ENCODE results near the gene NEURL1B. TPM values are rescaled to one million over a fixed set of nuclear protein-coding genes. Genes with fewer than 3 reads are reported as not detected.

The NEURL1B gene
- total RNA-seq, 2 donors from 2014 or later: 9.9 to 12.2 TPM

GRCh38 chr5:172715421-172715780 lies 74.3 kb downstream of the NEURL1B start:
- Histone ChIP-seq H3K9me3 (no peaks in the 10 kb centered on the region), H3K4me3 (no peak overlapping the region), H3K36me3 (replicated peaks in 1 of 2; ENCODE audit: insufficient read depth in 1 of 2, low read depth in 2 of 2) (no peaks in the 10 kb centered on the region), H3K27me3 (no peaks in the 10 kb centered on the region), H3K4me1 (peaks cover 15% of the 10 kb centered on the region), H3K27ac (peak overlapping the region; percentile 52 to 65 (median 59))
- ATAC-seq (no peak), DNase-seq (no peak)
- intact Hi-C loops (cut with DNase I): loop anchor here (5.0 to 10.0 kb wide), 2 partner anchors 49 to 217 kb away; no protein-coding TSS in a partner anchor
- WGBS, 2 donors: 70 to 71% methylated on average over 5 of the region's 6 CpGs
- TF ChIP-seq CTCF (IDR thresholded peaks at IDR 0.05) (no peak), POLR2A (IDR thresholded peaks at IDR 0.05) (no peak)

DNA sequence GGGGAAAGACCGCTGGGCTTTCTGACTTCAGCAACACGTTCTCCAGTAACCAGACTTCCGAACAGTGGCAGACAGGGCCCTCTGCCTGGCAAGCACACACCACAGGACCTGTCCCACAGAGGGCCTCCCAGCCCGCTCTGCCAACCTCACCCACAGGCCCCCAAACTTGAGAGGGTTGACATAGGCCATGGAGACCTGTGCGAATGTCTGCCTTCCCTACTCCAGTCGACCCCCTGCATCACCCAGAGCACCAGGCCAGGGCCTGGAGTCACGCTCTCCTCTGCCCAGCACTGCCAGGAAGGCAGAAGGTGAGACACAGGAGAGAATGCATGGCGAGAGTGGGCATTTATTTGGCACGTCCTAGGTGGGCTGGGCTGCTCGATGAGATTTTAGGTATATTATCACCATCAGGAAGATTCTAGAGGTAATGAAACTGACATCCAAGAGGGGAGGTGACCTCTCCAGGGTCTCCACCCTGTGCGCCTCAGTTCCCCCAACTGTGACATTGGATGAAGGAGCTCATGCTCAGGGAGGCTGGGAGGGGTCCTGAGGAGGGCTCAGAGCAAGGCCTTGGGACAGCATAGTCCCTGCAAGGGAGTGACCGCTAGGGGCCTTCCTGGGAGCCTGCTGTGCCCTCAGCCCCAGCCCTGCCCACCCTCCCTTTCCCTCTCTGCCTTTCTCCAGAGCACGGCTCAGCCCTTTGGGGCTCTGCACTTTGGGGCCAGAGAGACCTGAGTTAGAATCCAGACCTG lies 75.0 kb downstream of the NEURL1B start:
- no peak for TF ChIP-seq POLR2A (IDR thresholded peaks at IDR 0.05)
- TF ChIP-seq CTCF (IDR thresholded peaks at IDR 0.05): no peak
- no peak for DNase-seq
- Histone ChIP-seq H3K4me1 (peaks cover 15% of the 10 kb centered on the region), H3K9me3 (no peaks in the 10 kb centered on the region), H3K36me3 (replicated peaks in 1 of 2; ENCODE audit: insufficient read depth in 1 of 2, low read depth in 2 of 2) (no peaks in the 10 kb centered on the region), H3K27ac (peak overlapping the region in 2 of 4 donors; percentile 52 to 57), H3K27me3 (no peaks in the 10 kb centered on the region), H3K4me3 (no peak overlapping the region)
- intact Hi-C loops (cut with DNase I): loop anchor here (5.0 to 10.0 kb wide), 2 partner anchors 49 to 216 kb away; no protein-coding TSS in a partner anchor
- WGBS, 2 donors: 52 to 75% methylated on average over 2 to 13 of the region's 13 CpGs
- no peak for ATAC-seq

- TF ChIP-seq CTCF (IDR thresholded peaks at IDR 0.05) (peak; percentile 74 to 94 (median 89)), POLR2A (IDR thresholded peaks at IDR 0.05) (no peak)
- H3K9me3 ChIP-seq: no peaks in the 10 kb centered on the region
- H3K27me3 ChIP-seq: no peaks in the 10 kb centered on the region
- ATAC-seq (peak; percentile 74), DNase-seq (peak; percentile 81 to 85 (median 82))
- intact Hi-C loops (cut with DNase I): loop anchor here (5.0 to 10.0 kb wide), 2 partner anchors 48 to 215 kb away; no protein-coding TSS in a partner anchor
- H3K36me3 ChIP-seq (replicated peaks in 1 of 2; ENCODE audit: insufficient read depth in 1 of 2, low read depth in 2 of 2): no peaks in the 10 kb centered on the region
- H3K4me1 ChIP-seq: peaks cover 21% of the 10 kb centered on the region
- 9 to 11% methylated on average over 17 to 20 of the region's 20 CpGs for WGBS, 2 donors
- H3K4me3 ChIP-seq: no peak overlapping the region
- no peak overlapping the region for H3K27ac ChIP-seq
Measured at GRCh38 chr5:172716796-172717313, 75.8 kb downstream of the NEURL1B start.

DNA sequence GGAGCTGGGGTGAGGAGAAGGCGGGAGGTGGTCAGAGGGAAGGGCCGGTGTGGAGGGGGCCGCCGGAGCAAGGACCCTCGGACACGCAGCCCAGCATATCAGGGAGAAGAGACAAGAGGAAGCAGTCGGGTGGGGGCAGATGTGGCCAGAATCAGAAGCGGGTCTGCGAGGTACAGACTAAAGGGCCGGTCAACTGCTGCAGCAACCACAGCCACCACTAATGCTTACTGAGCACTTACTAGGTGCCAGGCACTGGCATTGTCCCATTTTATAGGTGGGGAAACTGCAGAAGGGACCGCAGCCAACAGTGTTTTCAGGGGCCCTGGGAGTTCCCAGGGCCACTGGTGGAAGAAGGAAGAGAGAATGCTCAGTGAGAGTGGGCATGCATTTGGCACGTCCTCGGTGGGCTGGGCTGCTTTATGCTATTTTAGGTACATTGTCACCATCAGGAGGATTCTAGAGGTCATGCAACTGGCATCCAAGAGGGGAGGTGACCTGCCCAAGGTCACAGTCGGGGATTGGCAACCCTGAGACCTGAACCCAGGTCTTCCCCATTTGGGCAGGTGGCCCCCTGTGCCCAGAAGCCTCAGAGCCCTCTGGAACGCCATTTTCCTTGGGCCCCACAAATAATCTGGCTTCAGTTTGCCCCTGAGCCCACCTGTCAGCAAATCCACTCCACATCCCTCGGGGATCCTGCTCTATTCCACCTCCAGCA lies 76.6 kb downstream of the NEURL1B start:
- DNase-seq (no peak), ATAC-seq (no peak)
- intact Hi-C loops (cut with DNase I): loop anchor here (5.0 to 10.0 kb wide), 2 partner anchors 47 to 215 kb away; no protein-coding TSS in a partner anchor
- Histone ChIP-seq H3K9me3 (no peaks in the 10 kb centered on the region), H3K27ac (no peak overlapping the region), H3K36me3 (replicated peaks in 1 of 2; ENCODE audit: insufficient read depth in 1 of 2, low read depth in 2 of 2) (no peaks in the 10 kb centered on the region), H3K27me3 (no peaks in the 10 kb centered on the region), H3K4me3 (no peak overlapping the region), H3K4me1 (peaks cover 27% of the 10 kb centered on the region)
- TF ChIP-seq POLR2A (IDR thresholded peaks at IDR 0.05) (no peak), CTCF (IDR thresholded peaks at IDR 0.05) (no peak)
- 62 to 68% methylated on average over 16 of the region's 16 CpGs for WGBS, 2 donors

All from body of pancreas (tissue), 4 donors.